Measurements from ENCODE around the gene STPG1. TPM values are rescaled to one million over a fixed set of nuclear protein-coding genes. Genes with fewer than 3 reads are reported as not detected.

The STPG1 gene
- total RNA-seq, 1 experiment from 2014 or later = 12.8 TPM

DNA sequence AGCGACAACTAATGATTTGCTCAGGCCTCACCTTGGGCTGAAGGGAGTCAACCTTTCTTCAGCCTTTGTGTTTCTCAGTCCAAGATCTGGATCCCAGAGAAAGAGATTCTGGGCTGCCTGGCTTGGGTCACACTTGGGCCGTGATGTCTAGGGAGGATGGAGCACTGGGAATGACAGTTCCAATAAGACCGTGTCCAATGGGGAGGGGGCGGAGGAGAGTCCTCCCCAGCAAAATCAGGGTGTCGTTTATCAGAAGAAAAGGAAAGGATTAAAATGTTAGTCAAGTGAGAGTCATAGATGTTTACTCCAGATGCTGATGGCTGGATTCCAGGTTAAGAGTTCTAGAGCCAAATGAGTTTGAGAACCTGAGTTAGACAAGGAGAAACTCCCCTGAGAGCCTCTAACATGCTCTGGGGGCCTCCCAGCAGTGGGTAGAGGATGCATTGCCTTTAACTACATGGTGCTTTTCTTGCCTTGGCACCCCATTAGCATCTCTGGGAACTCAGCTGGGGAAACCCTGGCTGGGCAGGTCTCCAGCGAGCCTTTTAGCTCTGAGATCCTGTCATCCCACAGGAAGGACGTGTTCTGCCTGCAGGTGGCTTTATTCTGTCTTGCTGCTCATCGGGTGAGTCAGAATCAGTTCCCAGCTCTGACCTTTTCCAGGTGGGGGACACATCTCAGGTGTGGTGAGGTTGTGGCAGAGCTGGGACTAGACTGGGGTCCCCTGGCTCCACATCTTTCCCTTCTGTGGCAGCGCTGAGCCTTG lies 24.2 kb upstream of the STPG1 start (continued):
- TF ChIP-seq, protein P1, sequence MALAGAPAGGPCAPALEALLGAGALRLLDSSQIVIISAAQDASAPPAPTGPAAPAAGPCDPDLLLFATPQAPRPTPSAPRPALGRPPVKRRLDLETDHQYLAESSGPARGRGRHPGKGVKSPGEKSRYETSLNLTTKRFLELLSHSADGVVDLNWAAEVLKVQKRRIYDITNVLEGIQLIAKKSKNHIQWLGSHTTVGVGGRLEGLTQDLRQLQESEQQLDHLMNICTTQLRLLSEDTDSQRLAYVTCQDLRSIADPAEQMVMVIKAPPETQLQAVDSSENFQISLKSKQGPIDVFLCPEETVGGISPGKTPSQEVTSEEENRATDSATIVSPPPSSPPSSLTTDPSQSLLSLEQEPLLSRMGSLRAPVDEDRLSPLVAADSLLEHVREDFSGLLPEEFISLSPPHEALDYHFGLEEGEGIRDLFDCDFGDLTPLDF (CRISPR knock-in tag; IDR thresholded peaks at IDR 0.05) = no peak
- TF ChIP-seq GTF2I (CRISPR knock-in tag; conservative IDR thresholded peaks at IDR 0.05) = no peak
- TF ChIP-seq, protein P2, sequence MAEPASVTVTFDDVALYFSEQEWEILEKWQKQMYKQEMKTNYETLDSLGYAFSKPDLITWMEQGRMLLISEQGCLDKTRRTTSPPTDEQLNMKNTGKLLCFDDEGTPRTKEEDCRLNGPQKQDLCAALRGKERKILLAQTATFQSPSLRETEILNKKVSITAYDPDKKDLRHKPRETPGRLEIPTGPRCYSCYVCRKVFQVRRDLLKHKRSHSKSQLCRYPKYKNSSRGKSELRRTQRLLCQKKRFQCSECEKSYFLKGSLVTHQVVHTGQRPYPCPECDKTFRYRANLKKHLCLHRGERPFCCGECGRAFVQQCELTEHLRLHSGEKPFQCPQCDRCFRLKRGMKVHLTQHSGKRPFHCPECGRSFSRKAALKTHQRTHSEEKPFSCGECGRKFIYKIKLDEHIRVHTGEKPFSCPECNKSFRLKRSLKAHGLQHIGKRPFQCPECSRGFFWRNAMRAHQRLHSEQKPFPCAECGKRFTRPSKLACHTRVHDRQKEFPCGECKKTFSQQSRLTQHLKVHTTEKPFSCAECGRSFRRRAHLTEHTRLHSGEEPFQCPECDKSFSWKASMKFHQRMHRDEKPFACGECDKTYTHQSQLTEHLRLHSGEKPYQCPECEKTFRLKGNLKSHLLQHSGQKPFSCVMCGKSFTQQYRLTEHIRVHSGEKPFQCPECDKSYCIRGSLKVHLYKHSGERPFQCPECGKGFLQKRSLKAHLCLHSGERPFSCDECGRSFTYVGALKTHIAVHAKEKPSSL (CRISPR knock-in tag; conservative IDR thresholded peaks at IDR 0.05) = no peak
- TF ChIP-seq, protein P3, sequence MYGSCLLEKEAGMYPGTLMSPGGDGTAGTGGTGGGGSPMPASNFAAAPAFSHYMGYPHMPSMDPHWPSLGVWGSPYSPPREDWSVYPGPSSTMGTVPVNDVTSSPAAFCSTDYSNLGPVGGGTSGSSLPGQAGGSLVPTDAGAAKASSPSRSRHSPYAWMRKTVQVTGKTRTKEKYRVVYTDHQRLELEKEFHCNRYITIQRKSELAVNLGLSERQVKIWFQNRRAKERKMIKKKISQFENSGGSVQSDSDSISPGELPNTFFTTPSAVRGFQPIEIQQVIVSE (CRISPR knock-in tag; IDR thresholded peaks at IDR 0.05; ENCODE audit: borderline replicate concordance) = no peak
- no peak for TF ChIP-seq NFYB (CRISPR knock-in tag; conservative IDR thresholded peaks at IDR 0.05; ENCODE audit: low read depth)
- no peak for TF ChIP-seq ATF1 (CRISPR knock-in tag; IDR thresholded peaks at IDR 0.05)
- no peak for TF ChIP-seq OVOL2 (CRISPR knock-in tag; IDR thresholded peaks at IDR 0.05; ENCODE audit: borderline replicate concordance)
- TF ChIP-seq NFE2L1 (CRISPR knock-in tag; IDR thresholded peaks at IDR 0.05) = no peak
- TF ChIP-seq EMX1 (CRISPR knock-in tag; IDR thresholded peaks at IDR 0.05) = no peak
- TF ChIP-seq, protein P4, sequence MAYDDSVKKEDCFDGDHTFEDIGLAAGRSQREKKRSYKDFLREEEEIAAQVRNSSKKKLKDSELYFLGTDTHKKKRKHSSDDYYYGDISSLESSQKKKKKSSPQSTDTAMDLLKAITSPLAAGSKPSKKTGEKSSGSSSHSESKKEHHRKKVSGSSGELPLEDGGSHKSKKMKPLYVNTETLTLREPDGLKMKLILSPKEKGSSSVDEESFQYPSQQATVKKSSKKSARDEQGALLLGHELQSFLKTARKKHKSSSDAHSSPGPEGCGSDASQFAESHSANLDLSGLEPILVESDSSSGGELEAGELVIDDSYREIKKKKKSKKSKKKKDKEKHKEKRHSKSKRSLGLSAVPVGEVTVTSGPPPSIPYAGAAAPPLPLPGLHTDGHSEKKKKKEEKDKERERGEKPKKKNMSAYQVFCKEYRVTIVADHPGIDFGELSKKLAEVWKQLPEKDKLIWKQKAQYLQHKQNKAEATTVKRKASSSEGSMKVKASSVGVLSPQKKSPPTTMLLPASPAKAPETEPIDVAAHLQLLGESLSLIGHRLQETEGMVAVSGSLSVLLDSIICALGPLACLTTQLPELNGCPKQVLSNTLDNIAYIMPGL (CRISPR knock-in tag; IDR thresholded peaks at IDR 0.05) = no peak
- no peak for TF ChIP-seq ZNF317 (CRISPR knock-in tag; IDR thresholded peaks at IDR 0.05; ENCODE audit: borderline replicate concordance, low read depth)
- TF ChIP-seq, protein P5, sequence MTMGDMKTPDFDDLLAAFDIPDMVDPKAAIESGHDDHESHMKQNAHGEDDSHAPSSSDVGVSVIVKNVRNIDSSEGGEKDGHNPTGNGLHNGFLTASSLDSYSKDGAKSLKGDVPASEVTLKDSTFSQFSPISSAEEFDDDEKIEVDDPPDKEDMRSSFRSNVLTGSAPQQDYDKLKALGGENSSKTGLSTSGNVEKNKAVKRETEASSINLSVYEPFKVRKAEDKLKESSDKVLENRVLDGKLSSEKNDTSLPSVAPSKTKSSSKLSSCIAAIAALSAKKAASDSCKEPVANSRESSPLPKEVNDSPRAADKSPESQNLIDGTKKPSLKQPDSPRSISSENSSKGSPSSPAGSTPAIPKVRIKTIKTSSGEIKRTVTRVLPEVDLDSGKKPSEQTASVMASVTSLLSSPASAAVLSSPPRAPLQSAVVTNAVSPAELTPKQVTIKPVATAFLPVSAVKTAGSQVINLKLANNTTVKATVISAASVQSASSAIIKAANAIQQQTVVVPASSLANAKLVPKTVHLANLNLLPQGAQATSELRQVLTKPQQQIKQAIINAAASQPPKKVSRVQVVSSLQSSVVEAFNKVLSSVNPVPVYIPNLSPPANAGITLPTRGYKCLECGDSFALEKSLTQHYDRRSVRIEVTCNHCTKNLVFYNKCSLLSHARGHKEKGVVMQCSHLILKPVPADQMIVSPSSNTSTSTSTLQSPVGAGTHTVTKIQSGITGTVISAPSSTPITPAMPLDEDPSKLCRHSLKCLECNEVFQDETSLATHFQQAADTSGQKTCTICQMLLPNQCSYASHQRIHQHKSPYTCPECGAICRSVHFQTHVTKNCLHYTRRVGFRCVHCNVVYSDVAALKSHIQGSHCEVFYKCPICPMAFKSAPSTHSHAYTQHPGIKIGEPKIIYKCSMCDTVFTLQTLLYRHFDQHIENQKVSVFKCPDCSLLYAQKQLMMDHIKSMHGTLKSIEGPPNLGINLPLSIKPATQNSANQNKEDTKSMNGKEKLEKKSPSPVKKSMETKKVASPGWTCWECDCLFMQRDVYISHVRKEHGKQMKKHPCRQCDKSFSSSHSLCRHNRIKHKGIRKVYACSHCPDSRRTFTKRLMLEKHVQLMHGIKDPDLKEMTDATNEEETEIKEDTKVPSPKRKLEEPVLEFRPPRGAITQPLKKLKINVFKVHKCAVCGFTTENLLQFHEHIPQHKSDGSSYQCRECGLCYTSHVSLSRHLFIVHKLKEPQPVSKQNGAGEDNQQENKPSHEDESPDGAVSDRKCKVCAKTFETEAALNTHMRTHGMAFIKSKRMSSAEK (CRISPR knock-in tag; IDR thresholded peaks at IDR 0.05; ENCODE audit: borderline replicate concordance) = no peak

DNA sequence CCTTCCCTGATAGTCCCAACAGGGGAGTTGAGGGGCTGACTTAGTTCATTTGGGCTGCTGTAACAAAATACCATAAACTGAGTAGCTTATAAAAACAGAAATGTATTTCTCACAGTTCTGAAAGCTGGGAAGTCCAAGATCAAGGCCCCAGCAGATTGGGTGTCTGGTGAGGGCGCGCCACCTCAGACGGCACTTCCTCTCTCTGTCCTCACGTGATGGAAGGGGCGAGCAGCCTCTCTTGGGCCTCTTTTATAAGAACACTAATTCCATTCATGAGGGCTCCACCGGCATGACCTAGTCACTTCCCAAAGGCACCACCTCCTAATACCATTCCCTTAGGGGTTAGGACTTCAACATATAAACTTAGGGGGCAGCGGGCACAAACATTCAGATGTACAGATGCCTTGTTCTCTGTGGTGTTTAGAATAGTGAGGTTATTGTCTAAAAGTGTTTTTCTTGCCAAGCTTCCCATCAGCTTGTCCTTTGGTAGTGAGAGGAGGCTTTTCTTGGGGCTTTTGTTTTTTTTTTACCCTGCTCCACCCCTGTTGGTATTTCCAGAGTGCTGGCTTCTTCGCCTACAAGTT lies 22.3 kb upstream of the STPG1 start:
- DNase-seq (ENCODE audit: low spot score) = no peak
- H3K4me1 Mint-ChIP-seq = peaks cover 14% of the 10 kb centered on the region
- no peaks in the 10 kb centered on the region for H3K36me3 Mint-ChIP-seq
- ATAC-seq = no peak
- H3K27me3 Mint-ChIP-seq (ENCODE audit: low read depth) = no peaks in the 10 kb centered on the region
- ChIA-PET POLR2A (no interaction called here), CTCF (no interaction called here)
- H3K9me3 Mint-ChIP-seq = no peaks in the 10 kb centered on the region
- no peak overlapping the region for H3K4me3 Mint-ChIP-seq
- no peak overlapping the region for H3K27ac Mint-ChIP-seq
- TF ChIP-seq ZNF263 (CRISPR knock-in tag; IDR thresholded peaks at IDR 0.05; ENCODE audit: low read depth) = no peak
- TF ChIP-seq, protein P6, sequence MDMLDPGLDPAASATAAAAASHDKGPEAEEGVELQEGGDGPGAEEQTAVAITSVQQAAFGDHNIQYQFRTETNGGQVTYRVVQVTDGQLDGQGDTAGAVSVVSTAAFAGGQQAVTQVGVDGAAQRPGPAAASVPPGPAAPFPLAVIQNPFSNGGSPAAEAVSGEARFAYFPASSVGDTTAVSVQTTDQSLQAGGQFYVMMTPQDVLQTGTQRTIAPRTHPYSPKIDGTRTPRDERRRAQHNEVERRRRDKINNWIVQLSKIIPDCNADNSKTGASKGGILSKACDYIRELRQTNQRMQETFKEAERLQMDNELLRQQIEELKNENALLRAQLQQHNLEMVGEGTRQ (CRISPR knock-in tag; IDR thresholded peaks at IDR 0.05) = no peak
- TF ChIP-seq, protein P3 (CRISPR knock-in tag; IDR thresholded peaks at IDR 0.05; ENCODE audit: borderline replicate concordance) = no peak
- no peak for TF ChIP-seq CREM (CRISPR knock-in tag; IDR thresholded peaks at IDR 0.05)
- TF ChIP-seq, protein P7, sequence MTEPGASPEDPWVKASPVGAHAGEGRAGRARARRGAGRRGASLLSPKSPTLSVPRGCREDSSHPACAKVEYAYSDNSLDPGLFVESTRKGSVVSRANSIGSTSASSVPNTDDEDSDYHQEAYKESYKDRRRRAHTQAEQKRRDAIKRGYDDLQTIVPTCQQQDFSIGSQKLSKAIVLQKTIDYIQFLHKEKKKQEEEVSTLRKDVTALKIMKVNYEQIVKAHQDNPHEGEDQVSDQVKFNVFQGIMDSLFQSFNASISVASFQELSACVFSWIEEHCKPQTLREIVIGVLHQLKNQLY (CRISPR knock-in tag; IDR thresholded peaks at IDR 0.05) = no peak
- TF ChIP-seq, protein P8, sequence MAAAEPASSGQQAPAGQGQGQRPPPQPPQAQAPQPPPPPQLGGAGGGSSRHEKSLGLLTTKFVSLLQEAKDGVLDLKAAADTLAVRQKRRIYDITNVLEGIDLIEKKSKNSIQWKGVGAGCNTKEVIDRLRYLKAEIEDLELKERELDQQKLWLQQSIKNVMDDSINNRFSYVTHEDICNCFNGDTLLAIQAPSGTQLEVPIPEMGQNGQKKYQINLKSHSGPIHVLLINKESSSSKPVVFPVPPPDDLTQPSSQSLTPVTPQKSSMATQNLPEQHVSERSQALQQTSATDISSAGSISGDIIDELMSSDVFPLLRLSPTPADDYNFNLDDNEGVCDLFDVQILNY (CRISPR knock-in tag; IDR thresholded peaks at IDR 0.05) = no peak
- TF ChIP-seq IRF2 (CRISPR knock-in tag; IDR thresholded peaks at IDR 0.05; ENCODE audit: borderline replicate concordance, low read depth) = no peak

All from WTC11 (cell line).